GM19467 (cell line): ENCODE data around the gene SHROOM1.
"Not testable (repeated sequence)": the region's sequence is repeated elsewhere in the genome, so short reads cannot be mapped to it uniquely, and the experiment has no call there.

Experiments
- ATAC-seq: cut with Tn5 transposase; IDR thresholded peaks from one replicate; pipeline ENCODE4 v1.9.1; 2021; ENCODE audit warnings: mild to moderate bottlenecking, moderate library complexity; ENCODE audit not compliant: unreplicated experiment

Gene SHROOM1, protein sequence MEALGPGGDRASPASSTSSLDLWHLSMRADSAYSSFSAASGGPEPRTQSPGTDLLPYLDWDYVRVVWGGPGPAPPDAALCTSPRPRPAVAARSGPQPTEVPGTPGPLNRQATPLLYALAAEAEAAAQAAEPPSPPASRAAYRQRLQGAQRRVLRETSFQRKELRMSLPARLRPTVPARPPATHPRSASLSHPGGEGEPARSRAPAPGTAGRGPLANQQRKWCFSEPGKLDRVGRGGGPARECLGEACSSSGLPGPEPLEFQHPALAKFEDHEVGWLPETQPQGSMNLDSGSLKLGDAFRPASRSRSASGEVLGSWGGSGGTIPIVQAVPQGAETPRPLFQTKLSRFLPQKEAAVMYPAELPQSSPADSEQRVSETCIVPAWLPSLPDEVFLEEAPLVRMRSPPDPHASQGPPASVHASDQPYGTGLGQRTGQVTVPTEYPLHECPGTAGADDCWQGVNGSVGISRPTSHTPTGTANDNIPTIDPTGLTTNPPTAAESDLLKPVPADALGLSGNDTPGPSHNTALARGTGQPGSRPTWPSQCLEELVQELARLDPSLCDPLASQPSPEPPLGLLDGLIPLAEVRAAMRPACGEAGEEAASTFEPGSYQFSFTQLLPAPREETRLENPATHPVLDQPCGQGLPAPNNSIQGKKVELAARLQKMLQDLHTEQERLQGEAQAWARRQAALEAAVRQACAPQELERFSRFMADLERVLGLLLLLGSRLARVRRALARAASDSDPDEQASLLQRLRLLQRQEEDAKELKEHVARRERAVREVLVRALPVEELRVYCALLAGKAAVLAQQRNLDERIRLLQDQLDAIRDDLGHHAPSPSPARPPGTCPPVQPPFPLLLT

DNA sequence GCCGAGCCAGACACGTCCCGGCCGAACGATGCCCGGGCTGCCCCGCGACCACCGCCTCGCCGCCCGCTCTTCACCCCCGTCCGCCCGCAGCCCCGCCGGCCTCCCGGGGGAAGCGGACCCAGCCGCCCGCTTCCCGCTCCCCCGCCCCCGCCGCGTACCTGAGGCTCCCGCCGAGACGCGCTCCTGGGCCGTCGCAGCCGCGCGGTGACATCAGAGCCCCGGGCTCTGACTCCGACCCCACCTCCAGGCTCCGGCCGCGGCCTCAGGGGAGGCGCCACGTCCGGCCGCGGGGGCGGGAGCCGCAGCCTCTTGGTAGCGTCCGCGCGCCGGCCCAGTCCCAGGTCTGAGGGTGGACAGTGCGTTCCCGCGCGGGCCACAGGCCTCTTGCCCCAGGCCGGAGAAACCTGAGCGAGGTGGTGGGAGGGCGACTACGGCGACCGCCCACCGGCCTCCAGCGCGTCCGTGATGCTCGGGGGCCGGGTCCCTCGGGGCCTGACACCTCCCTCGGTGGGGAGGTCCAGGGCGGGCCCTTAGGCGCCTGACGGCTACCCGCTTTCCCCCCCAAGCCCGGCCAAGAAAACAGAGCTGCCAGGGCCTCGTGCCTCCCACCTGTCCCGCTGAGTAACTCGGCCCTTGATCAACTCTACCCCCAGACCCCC is at the start of gene SHROOM1:
Gene SHROOM1, minus strand, starts transcription at position 212 of the 659 bp plus-strand sequence. CDS start 4,507 bp downstream, outside the sequence.
- peak; percentile 56 for ATAC-seq

DNA sequence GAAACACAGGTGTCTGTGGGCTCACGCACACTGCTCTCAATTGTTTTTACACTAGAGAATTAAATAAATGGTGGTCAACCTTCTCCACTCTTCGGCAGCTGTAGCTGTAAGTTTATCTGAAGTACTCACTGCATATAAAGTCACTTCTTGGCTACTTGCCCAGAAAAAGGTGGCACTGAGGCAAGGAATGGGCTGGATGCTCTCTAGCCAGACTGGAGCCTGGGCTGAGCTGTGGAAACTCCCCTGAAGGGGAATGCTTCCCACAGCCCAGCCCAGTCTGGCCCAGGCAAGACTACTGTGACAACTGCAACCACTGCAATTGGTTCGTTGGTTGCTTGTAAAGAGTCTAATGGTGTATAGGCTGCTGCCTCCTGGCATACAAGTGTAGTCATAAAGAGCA is 47.5 kb upstream of the SHROOM1 start:
- no peak for ATAC-seq

DNA sequence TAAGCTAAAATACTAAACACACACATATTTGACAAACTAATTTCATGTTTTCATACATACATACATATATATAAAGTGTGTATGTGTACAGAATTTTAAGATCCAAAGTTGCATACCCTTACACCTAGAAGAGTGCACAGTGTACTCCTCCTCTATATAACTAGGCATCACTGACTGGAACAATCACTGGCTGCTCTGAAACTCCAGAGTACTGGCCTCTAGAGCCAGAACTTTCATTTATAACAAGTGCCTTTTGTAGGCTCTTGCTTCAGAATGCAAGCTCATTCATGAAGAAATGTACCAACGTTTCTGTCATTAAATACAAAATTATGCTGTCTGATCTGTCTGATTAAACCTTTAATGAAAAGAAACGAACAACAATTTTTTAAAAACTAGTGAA is 47.0 kb upstream of the SHROOM1 start:
- no peak for ATAC-seq

DNA sequence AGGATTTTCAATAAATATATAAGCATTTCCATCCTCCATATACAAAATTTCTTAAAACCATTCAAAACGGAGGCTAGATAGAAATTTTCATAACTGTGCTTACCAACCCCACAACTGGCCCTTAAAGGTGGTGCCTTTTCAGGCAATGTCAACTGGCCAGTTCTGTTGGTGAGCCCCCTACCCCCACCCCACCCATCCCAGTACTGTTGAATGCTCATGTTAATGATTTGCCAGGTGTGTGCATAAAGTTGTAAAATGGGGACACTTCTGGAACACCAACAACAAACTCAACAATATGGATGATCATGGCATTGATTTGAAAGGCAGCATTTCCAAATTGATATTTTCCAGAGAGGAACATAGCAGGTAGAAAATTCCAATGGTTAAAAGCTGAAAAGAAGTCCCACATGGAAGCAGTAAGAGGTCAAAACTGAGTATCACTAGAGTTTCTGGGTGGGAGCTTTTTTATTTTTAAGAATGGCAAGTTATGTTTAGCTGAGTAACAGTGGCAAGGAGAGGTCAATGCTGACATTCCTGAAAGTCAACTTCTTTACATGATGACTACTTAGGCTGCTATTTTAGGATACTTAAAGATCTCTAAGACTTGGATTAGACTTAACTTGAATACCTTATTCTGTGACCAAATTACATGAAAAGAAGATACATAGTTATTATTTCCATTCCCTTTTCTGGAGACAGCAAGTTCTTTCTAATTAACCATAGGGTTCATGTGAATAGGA is 45.7 kb upstream of the SHROOM1 start:
- ATAC-seq, result no peak

DNA sequence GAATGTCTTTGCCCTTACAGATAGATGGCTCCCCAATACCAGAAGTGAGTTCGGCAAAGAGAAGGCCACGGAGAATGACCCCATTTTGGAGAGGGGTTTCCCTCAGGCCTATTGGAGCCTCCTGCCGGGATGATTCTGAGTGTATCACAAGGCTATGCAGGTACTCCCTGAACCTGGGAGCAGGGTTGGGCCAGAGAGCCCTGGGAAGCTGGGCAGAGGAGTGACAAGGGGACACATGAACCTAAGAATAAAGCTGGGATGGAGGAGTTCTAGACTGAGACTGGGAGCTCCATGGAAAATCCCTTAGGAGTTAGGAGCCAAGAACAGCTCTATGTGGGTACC is 43.5 kb upstream of the SHROOM1 start:
- no peak for ATAC-seq

DNA sequence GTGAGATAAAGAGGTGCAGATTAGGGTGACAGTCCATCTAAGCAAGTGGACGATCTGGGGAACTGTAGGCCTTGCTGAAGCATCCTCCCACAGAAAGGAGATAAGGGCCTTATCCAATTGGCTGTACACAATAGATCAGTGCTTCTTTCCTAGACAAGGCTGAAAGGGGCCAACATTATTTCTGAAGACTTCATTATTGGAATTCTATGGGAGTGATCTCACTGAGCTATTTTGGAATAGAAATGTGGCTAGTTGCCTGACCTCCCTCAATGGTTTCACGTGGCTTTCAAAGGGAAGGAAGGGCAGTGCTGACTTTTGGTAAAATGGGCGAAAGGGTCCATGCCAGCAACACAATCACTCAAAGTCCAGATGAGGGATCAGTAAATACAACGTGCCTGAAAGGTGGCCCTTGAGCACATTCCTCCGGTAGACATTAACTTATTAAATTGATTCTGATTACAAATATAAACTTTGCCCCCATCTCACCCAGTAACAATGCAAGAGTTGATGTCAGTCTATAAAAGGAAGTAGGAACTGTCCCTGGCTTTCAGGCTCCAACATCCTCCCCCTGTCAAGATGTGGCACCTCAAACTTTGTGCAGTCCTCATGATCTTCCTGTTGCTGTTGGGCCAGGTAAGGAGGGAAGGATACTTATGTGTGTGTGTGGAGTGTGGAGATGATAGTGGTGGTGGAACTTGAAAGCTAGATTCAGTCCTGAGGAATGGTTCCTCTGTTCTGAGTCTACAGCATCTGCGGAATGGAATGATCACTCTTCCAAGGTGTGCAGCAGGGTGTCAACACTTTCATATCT is 42.9 kb upstream of the SHROOM1 start, which contains the start of gene LEAP2:
Gene LEAP2, plus strand, starts transcription at position 550 of the 811 bp plus-strand sequence. Its CDS starts 27 bp downstream, at position 577.
- ATAC-seq, result no peak

DNA sequence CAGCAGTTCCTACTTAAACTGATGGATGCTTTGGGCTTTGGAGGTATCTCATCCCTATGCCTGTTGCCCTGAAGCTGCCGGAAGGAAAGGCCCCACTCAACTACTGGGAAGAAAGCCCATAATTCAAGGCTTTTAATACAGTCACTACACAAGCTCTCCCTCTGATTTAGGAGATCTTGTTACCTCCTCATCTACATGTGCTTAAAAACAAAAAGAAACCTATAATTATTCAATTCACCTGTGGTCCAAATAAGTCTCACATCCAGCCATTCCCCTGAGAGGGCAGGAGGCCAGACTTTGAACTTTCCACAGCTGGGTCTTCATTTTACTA is 42.3 kb upstream of the SHROOM1 start:
- no peak for ATAC-seq

DNA sequence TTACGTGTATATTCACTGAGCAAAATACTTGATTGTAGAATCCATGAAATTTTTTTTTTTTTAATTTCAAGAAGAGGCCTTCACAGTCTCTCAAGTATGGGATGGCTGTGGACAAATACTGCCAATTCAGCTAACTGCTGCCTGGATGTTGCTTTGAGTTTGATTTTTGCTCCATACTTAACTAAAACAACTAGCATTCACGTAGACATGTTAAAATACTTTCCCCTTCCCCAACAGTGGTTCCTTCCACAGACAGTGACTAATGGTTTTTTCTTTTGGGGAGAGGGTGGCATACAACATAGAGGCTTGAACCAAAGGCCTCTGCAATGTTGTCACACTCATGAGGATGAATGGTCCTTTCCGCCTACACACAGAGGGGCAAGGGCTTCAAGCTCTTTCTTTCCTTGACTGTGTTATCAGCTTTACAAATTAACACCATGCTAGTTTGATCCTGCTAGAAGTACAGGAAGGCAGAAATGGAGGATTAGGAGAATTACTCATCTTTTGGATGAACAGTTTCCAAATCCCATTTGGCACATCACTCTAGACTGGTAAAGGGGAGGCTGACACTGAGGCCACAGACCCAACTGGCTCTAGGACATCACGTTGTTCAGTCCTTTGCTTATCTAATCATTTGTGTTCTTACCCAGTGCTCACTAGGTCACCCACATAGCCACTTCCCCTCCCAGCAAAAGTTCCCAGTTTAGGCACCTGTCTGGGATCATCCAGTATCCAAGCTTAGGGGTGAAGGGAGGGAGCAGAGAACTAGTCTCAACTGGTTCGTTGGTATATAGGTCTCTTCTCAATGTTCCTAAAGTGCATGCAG is 41.2 kb upstream of the SHROOM1 start:
- ATAC-seq, result no peak

DNA sequence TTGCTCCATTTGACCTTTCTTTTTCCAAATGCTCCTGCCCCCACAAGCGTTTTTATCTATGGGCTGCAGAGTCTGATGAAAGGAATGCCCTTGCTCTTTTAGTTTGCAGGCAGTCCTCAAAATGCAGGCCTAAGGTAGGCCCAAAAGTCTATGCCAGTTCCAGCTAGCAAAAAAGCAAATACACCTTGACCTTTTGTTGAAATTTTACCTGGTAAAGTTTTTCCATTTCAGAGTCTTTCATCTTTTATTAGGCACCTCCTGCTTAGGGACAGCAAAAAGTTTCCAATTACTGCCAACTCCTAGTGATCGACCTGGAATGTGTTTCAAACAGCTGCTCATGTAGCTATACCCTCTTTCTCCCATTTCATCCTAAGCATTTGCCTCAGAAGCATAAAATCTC is 40.4 kb upstream of the SHROOM1 start:
- no peak for ATAC-seq

DNA sequence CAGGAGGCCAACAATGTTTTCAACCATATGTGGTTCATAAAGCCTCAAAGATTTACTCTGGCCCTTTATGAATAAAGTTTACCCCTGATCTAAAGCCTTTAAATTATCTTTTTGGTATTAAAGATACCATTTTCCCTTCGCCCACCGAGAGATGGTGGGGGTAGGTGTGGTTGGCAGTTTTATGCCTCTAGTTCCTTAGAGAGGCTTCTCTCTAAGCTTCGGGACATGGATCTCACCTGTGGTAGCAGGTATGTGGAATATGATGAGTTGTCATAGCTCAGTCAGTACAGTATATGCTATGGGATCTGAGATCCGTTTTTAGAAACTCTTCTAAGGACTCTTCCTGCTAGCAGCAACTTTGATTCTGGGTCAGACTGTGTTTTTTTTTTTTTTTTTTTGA is 38.3 kb upstream of the SHROOM1 start:
- ATAC-seq, result no peak

DNA sequence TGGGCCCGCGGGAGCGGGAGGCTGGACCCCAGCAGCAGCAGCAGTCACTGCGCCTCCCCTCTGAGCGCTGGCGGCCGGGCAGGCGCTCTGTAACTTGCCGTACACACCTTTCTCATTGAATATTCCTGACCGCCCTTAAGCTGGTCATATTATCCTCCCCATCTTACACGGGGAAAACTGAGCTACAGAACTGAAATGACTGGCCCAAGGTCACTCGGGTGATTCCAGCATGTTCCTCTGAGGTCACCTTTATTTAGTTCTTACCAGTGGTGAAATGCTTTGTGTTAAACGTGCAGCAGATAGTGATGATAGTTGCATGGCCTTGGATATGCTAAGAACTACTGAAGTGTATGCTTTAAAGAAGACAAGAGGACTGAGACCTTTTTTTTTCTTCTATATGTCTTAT is 36.6 kb upstream of the SHROOM1 start:
- ATAC-seq, result no peak

DNA sequence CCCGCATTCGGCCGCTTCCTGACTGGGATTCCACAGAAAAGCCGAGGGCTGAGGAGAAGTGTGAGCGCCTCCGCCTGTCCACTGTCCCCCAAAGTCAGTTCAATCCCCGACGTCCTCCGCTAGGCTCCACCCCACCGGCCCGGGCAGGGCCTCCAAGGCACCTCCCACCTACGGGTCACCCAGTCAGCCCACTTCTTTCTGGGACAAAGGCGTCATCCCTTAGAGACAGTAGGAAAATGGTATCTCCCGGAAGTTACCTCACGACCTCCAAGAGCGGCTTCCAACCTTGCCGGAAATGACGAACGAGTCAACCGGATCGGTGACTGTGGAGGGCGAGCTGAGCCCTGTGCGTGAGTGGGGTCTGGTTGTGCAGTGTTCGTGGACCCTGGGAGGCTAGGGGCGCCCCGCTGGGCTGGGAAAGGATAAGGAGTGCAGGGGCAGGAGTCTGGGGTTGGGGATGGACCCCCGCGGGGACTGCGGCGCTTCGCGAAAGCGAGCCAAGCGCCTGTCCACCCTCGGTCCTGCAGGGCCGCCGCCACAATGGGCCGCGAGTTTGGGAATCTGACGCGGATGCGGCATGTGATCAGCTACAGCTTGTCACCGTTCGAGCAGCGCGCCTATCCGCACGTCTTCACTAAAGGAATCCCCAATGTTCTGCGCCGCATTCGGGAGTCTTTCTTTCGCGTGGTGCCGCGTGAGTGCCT is 36.0 kb upstream of the SHROOM1 start, which contains the start of the genes GDF9 and UQCRQ:
Gene GDF9, minus strand, starts transcription at position 128 of the 704 bp plus-strand sequence. CDS start 1,936 bp downstream, outside the sequence.
Gene UQCRQ, plus strand, starts transcription at position 301 of the 704 bp plus-strand sequence. Its CDS starts 240 bp downstream, at position 541.
- peak; percentile 97 for ATAC-seq

DNA sequence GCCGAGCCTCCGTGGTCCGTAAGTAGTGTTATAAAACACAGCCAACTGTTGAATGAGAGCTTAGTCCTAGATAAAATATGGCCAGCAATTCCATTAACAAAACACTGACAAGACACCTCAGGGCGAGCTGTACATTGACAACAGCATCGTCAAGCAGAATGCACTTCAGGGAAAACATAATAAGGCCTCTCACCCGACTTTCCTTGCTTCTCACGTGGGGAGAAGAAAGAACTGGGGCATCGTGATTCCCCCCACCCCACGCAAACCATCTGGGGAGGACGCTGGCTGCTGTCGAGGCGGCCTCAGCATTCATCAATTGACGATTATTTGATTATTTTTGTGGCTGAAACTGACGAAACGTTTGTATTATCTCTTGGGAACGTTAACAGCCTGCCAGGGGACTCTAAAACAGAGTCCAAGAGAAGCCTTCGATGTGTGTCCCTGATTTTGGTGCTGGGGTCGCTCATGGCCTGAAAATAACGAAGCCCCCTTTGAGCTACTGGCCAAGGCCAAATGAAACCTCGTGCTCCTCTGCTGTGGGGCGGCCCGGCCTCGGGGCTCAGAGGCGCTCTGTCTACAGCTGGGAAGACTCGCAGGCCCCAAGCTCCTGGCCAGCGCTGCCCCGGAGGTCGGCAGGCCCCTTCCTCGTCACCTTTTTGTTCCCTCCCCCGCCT is 35.4 kb upstream of the SHROOM1 start:
- no peak for ATAC-seq

DNA sequence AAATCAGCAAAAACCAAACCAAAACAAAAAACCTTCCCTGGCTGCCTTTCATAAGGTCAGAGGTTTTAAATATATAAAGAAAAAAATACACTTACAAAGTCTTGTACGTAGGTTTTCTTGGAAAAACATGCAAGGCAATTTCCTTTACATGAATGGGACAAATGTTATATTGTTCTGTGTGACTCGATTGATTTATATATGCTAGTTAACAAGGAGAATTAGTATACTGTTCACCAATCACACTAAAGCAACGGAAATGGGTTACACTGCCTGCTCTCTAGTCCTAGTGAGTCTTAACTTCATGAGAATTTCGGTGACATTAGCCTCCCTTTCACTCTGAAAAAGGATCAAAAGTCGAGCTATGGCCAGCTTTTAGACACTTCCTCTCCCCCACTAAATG is 30.3 kb upstream of the SHROOM1 start:
- no peak for ATAC-seq

DNA sequence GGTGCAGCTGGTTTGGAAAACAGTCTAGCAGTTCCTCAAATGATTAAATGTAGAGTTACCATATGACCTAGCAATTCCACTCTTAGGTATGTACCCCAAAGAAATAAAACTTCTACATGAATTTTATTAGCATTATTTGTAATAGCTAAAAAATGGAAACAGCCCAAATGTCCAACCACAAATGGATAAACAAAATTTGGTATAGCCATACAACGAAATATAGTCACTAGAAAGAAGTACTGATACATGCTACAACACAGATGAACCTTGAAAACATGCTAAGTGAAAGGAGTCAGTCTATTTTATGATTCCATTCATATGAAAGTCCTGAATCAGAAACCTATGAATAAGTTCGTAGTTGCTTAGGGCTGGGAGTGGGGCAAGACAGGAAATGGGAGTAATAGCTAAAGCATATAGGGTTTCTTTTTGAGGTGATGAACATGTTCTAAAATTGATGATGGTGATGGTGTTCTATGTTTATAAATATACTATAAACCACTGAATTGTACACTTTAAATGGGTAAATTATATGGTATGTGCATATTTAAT is 29.5 kb upstream of the SHROOM1 start:
- ATAC-seq, result no peak

DNA sequence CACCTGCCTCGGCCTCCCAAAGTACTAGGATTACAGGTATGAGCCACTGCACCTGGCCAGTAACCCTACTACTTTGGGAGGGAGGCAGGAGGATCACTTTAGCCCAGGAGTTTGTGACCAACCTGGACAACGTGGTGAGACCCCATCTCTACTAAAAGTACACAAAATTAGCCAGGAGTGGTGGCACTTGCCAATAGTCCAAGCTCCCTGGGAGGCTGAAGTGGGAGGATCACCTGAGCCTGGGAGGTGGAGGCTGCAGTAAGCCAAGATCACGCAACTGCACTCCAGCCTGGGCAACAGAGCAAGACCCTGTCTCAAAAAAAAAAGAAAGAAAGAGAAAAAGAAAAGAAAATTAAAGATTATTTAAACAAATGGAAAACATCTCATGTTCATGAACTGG is 25.6 kb upstream of the SHROOM1 start:
- ATAC-seq, result no peak

DNA sequence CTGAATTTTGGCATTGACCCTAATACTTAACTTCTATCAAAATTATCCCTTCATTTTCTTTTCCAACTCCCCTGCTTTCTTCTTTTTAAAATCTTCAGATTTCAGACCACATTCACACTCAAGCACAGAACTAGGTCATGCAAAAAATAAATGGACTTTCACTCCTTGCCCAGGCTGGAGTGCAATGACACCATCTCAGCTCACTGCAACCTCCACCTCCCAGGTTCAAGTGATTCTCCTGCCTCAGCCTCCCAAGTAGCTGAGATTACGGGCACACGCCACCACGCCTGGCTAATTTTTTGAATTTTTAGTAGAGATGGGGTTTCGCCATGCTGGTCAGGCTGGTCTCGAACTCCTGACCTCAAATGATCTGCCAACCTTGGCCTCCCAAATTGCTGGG is 24.5 kb upstream of the SHROOM1 start:
- not testable (repeated sequence) for ATAC-seq
